Loucy (cell line): ENCODE data around the gene NHSL1.

Source experiments
- EZH2phosphoT487 ChIP-seq: fragments of 200-600 bp; IDR thresholded peaks from 2 replicates; pipeline ENCODE4 v1.6.1; 2018; ENCODE audit warnings: antibody characterized with exemption, mild to moderate bottlenecking, moderate library complexity, borderline replicate concordance
- TF ChIP-seq, protein P1 (sequence below): fragments of 200-600 bp; sonication (generic); conservative IDR thresholded peaks from 2 replicates; pipeline ENCODE4 v1.5.1; 2014; ENCODE audit warnings: mild to moderate bottlenecking, antibody characterized with exemption, low read length

DNA sequence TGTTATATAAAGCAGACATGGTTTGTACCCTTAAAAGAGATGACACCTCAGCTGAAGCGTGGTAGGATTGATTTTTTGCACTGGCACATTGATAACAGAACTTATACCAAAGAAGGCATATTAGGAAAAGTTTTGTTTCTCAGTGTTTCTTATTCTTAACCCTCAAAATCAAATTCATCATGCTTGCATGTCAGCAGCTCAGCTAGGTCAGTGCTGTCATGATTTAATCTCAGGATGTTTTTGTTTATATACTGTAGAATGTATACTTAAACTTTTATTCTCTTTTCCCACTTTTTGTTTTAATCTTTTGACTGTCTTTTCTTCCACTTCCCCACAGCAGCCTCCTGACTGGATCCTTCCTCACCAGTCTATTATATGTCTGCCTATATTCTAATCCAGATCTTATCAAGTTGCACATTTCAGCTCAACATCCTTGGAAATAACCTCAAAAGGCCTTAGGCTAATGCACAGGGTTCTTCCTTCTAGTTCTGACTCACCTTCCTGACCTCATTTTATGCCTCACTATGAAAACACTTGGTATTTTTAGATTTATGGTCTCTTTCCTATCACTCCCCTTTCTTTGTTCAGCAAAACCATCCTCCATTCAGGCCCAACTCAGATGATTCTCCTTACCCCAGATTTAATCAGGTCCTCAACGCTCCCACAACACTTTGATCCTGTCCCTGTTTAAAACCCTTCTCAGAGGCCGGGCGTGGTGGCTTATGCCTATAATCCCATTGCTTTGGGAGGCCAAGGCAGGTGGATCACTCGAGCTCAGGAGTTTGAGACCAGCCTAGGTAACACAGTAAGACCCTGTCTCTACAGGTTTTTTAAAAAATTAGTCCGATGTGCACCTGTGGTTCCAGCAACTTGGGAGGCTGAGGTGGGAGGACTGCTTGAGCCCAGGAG is 88.1 kb downstream of the NHSL1 start:
- TF ChIP-seq EZH2phosphoT487: no peak
- TF ChIP-seq, protein P1, sequence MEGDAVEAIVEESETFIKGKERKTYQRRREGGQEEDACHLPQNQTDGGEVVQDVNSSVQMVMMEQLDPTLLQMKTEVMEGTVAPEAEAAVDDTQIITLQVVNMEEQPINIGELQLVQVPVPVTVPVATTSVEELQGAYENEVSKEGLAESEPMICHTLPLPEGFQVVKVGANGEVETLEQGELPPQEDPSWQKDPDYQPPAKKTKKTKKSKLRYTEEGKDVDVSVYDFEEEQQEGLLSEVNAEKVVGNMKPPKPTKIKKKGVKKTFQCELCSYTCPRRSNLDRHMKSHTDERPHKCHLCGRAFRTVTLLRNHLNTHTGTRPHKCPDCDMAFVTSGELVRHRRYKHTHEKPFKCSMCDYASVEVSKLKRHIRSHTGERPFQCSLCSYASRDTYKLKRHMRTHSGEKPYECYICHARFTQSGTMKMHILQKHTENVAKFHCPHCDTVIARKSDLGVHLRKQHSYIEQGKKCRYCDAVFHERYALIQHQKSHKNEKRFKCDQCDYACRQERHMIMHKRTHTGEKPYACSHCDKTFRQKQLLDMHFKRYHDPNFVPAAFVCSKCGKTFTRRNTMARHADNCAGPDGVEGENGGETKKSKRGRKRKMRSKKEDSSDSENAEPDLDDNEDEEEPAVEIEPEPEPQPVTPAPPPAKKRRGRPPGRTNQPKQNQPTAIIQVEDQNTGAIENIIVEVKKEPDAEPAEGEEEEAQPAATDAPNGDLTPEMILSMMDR: no peak
